GM19193 (cell line): ENCODE data around the gene FOXP1.

Experiments
- POLR2A ChIP-seq: IDR thresholded peaks from 4 replicates; pipeline ENCODE4 v1.6.1; 2011; ENCODE audit not compliant: insufficient read depth, insufficient read length; ENCODE audit errors: extremely low read depth

Gene FOXP1

GRCh38 chr3:71421820-71422566 is 161.5 kb downstream of the FOXP1 start:
- TF ChIP-seq POLR2A: no peak

DNA sequence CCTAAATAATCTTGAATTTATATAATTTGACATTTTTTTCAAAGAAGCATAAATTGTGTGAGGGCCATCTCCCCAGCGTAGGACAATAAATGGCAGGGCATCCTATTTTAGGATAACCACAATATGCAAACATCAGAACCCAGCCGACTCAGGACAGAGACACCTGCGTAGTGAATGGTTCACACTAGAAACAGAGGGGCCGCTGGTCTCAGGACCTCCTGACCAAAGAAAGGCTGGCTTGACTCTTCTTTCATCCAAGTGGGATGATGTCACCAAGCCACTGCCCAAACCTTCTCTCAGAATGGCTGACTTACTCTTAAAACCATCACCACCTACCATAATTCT is 162.1 kb downstream of the FOXP1 start:
- no peak for TF ChIP-seq POLR2A

DNA sequence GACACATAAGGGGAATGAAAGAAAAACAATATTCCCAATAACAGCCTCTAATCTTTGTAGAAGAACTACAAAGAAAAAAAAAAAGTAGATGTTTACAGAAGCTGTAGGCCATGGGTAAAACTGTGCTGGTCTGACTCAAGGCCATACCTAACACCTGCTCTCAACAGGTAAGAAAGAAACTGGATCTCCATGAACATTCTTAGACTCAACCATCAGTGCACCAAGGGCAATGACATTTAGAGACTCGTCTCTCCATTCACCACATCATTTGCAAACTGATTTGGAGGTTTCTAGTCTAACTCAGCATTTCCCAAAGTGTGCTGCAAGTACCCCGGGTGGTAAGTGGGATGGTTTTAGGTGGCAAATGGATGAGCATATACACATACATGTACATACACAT is 164.2 kb downstream of the FOXP1 start:
- no peak for TF ChIP-seq POLR2A

- no peak for TF ChIP-seq POLR2A
These were observed 165.7 kb downstream of the FOXP1 start for GRCh38 chr3:71417791-71418190.

DNA sequence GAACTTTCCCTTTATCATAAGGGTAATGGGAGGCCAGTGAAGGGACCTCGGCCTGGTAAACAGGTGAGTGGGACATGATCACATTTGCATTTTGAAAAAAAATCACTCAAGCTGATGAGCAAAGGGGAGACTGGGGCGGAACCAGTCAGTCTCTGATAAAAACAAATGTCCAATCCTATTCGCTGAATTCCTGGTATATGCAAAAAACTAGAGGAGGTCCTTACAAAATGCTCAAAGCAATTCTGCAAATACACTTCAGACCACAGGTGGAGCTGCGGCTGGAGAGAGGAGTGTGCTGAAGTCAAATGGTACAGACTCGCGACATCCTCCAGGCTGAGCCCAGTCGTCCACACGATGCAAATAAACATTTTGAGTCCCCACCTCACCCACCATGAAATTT is 166.7 kb downstream of the FOXP1 start:
- no peak for TF ChIP-seq POLR2A

DNA sequence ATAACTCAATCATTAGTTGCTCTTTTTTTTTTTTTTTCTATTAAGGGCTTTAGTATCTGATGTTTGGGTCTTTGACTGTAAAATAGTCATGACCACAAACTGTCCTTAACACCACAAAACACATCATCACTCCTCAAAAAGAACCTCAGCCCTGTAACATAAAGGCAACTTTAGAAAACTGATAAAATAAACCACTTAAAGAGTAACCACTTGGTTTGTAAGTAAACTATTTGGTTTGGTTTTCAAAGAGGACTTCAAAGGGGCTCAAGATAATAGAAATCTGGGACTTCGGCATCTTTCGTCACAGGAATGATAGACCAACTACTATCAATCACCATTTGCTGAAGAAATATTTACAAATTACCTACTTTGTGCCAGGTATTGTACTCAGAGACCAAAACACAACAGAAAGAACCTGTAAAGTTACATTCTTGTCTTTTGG is 167.8 kb downstream of the FOXP1 start:
- TF ChIP-seq POLR2A: no peak

DNA sequence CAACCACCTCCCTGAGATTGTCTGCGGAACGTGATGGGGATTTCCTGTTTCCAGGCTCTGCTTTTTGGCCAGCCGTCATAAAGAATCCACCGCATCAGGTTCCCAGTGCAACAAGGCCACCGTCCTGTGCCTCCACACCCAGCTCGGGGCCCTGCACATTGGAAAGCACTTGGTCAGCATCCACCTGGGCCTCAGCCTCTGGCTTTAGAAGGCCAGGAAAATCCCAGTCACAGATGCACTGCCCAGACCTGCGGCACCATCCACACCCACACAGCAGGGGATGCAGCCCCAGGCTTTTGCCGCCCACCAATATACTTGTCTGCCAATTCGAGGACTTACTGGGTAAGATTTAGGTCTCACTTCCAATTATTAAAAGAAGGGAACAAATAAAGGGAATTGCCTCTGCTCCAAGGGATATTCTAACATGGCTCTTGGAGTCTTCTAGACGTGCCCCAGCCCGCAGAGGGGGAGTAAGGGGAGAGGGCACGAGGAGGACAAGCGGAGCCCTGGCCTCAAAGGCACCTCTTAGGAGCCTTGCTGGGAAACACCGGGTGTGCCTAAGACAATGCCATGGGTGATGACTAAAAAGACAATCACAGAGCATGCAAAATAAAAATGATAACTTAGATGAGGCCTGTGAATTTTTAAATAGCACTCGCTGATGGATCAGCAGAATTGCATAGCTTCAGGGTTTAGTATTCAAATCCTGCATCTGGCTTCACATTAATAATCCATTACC is 169.2 kb downstream of the FOXP1 start:
- TF ChIP-seq POLR2A: no peak

DNA sequence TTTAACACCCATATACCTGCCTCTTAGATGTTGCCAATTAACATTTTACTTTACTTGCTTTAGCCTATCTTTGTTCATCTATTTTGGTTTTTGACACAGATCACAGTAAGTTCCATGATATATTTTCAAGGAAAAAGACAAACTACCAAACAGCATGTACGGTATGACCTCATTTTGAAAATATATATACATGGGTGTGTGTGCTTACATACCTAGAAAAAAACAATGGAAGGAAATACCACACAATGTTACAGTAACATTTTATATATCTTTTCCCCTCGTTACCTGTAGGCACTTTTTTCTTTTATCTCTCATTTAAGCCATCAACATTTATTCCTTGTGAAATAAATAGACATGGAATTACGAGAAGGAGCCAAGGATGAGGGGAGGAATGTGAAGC is 170.0 kb downstream of the FOXP1 start:
- TF ChIP-seq POLR2A: no peak

DNA sequence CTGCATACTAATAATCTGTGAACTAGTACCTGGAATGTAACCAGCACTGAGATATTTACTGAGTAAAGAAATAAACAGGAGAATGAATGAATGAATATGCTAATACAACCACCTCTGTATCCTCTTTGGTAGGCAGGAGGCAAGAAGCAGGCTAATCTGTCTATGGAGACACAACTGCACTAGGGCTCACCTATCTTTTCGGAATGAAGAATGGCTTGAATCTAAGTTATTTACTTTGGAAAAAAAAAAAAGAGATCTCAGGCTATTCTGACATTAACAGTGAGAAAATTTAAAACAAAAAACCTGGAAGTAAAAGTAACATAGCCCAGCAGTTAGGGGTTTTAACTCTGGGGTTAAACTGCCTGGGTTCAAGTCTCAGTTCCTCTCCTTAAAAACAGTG is 174.2 kb downstream of the FOXP1 start:
- no peak for TF ChIP-seq POLR2A

DNA sequence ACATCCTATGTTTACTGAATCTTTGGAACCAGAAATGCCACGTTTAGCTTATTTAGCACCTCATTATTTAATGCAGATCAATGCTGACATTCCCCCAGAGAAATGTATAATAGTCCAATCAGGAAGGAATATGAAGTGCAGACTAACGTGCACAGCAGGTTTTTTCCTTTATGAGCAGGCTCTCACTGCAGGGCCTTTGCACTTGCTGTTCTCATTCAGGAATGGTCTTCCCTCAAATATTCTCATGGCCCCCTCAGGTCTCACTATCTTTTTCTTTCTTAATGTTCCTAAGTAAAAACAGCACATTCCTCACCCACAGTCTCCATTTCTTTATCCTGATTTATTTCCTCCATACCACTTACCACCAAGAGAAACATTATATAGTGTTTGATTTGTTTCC is 174.6 kb downstream of the FOXP1 start:
- no peak for TF ChIP-seq POLR2A

DNA sequence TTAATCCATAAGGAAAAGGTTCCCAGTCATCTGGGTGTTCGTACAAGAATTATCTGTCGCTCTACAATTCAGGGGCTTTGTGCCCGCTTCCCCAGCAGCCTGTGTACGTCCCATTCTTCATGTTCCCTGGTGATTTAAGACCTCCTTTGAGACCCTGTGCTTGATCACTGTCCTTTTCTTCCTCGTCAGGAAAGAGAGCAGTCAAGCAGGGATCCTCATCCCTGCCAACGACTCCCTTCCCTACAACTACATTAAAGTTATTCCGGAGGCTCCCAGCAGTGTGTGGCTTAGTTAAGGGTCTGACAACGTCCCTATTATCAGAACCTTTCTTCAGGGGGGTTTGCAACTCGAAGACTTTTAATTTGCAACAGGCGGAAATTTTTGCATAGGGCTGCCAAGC is 175.7 kb downstream of the FOXP1 start:
- no peak for TF ChIP-seq POLR2A

GRCh38 chr3:71406972-71407810 is 176.3 kb downstream of the FOXP1 start:
- no peak for TF ChIP-seq POLR2A

- no peak for TF ChIP-seq POLR2A
These were observed 180.6 kb downstream of the FOXP1 start for GRCh38 chr3:71402911-71403310.

DNA sequence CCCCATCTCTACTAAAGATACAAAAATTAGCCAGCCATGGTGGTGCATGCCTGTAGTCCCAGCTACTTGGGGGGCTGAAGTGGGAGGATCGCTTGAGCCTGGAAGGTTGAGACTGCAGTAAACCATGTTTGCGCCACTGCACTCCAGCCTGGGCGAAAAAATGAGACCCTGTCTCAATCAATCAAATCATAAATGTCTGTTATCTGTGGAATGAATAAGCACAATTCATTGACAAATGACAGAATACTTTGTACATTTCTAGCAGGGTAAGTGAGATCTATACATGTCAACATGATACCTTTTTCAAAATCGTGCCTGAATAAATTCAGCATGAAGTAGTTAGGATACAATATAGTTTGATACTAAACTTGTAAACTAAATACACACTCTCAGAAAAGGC is 181.2 kb downstream of the FOXP1 start:
- TF ChIP-seq POLR2A: no peak

- TF ChIP-seq POLR2A: no peak
These were observed 181.8 kb downstream of the FOXP1 start for GRCh38 chr3:71401695-71402231.
